Ishikawa (cell line): Measurements from ENCODE around the gene BORCS6.

ENCODE experiments used
- CEBPB ChIP-seq: IDR thresholded peaks from 2 replicates; pipeline ENCODE4 v1.6.1; 2012
- CREB1 ChIP-seq: IDR thresholded peaks from 2 replicates; pipeline ENCODE4 v1.6.1; 2012; ENCODE audit warnings: low read depth
- EGR1 ChIP-seq: IDR thresholded peaks from 2 replicates; pipeline ENCODE4 v1.6.1; 2012
- EP300 ChIP-seq: IDR thresholded peaks from 2 replicates; pipeline ENCODE4 v1.6.1; 2012; ENCODE audit warnings: borderline replicate concordance
- FOXM1 ChIP-seq: IDR thresholded peaks from 2 replicates; pipeline ENCODE4 v1.6.1; 2012; ENCODE audit warnings: low read depth, borderline replicate concordance
- NFIC ChIP-seq: IDR thresholded peaks from 2 replicates; pipeline ENCODE4 v1.6.1; 2012
- RAD21 ChIP-seq: IDR thresholded peaks from 2 replicates; pipeline ENCODE4 v1.6.1; 2012; ENCODE audit warnings: low read depth
- TAF1 ChIP-seq: IDR thresholded peaks from 2 replicates; pipeline ENCODE4 v1.6.1; 2012; ENCODE audit warnings: low read depth, mild to moderate bottlenecking
- TCF12 ChIP-seq: IDR thresholded peaks from 2 replicates; pipeline ENCODE4 v1.6.1; 2012; ENCODE audit warnings: low read depth
- TEAD4 ChIP-seq: IDR thresholded peaks from 2 replicates; pipeline ENCODE4 v1.6.1; 2012
- YY1 ChIP-seq: IDR thresholded peaks from 2 replicates; pipeline ENCODE4 v1.6.1; 2012; ENCODE audit warnings: low read depth
- ZBTB7A ChIP-seq: IDR thresholded peaks from 2 replicates; pipeline ENCODE4 v1.6.1; 2012; ENCODE audit warnings: low read depth
- TF ChIP-seq, protein P1 (sequence below): IDR thresholded peaks from 2 replicates; pipeline ENCODE4 v1.6.1; 2012
- TF ChIP-seq, protein P2 (sequence below): IDR thresholded peaks from 2 replicates; pipeline ENCODE4 v1.6.1; 2012; ENCODE audit warnings: low read depth, mild to moderate bottlenecking
- TF ChIP-seq, protein P3 (sequence below): IDR thresholded peaks from 2 replicates; pipeline ENCODE4 v1.6.1; 2012

BORCS6 gene

DNA sequence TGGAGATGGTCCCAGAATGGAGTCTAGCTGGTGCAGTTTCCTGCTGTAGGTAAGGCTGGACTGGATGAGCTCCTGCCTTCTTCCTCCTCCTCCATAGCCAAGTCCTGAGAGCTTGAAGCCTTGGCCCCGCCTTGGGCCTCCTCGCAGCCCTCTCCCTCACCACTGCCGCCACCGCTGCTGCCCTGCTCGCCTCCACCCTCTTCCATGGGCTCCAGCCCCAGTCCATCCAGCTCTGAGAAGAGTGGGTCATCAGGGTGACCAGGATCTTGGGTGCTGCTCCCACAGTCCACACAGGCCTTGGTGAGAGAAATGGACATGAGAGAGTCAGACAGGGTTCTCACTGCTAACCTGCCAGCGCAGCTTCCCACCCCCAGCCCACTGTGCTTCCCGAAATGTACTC is 48.9 kb downstream of the BORCS6 start:
- TF ChIP-seq NFIC: no peak

DNA sequence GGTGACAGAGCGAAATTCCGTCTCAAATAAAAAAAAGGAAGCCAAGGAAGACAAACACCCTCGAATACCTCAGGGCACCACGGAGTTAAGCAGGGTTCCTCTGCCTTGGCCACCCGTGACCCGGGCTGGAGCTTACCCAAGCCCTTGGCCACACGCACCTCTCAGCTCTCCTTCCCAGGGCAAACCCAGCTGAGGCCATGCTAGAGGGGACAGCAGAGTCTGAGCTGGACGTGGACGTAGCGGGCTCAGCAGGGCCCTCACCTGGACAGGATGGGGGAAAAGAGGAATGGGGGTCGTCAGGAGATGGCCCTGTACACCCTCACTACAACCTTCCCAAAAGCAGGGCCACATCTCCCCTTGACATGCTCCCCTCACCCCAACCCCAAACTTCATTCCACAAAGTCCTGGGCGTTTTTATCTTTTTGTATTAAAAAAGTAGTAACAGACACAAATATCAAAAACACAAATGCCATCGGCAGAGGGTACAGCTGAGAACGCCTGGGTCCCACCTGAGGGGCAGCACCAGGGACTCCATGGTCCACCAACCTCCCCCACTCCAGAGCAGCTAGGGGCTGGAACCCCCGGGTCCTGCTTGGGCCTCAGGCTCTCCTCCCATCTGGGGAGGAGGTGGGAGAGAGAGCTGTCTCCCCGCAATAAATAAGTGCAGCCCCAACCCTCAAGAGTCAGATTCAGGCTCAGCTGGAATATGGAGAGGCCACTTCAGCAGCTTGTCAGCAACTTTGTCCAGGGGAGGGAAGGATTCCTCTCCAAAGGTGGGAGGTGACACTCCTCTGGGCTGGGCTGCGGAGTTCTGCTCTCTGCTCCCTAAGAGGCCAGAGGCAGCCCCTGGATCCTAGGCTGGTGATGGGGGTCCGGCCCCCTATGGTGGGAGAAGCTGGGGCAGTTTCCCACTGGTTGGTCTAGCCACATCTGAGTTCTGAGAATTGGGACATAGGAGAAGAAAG is 49.6 kb downstream of the BORCS6 start:
- TF ChIP-seq NFIC (no peak), CREB1 (no peak)
- TF ChIP-seq, protein P1, sequence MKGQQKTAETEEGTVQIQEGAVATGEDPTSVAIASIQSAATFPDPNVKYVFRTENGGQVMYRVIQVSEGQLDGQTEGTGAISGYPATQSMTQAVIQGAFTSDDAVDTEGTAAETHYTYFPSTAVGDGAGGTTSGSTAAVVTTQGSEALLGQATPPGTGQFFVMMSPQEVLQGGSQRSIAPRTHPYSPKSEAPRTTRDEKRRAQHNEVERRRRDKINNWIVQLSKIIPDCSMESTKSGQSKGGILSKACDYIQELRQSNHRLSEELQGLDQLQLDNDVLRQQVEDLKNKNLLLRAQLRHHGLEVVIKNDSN: no peak

DNA sequence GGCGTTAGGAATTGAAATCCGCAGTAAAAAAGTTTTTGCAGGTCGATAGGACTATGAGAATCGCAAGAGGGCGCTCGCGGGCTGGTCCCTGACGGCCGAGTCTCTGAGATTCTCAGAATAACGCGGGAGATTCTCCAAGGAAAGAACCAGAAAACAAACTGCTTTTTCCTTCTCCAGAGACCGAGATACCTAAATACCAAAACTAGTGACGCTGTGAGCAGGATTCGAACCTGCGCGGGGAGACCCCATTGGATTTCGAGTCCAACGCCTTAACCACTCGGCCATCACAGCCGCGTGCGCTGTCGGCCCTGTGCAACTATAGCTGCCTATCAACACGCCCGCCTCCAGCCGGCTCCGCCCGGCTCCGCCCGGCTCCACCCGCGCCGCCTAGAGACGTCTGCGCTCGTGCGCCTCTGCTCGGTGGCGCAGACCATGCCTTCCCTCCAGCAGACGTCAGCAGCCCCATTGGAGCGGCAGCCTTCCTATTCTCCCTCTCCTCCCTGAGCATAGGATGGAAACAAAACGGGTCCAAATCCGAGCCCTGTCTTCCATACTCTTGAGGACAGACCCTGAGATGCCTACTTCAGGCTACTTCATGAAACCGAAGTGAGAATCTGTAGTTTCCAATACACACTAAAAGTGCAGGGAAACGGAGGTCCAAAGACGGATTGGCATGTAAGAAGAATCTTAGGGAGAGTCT is 51.2 kb downstream of the BORCS6 start:
- TF ChIP-seq TEAD4 (peak; percentile 93), FOXM1 (peak; percentile 25; the same call in 1 of the 2 replicates), ZBTB7A (no peak), CEBPB (peak; percentile 38; the same call in 1 of the 2 replicates), CREB1 (no peak), TAF1 (peak; percentile 64; the same call in 1 of the 2 replicates), EGR1 (no peak), EP300 (0 out of 2 replicates have a peak, but pooled peaks have one; percentile 43), NFIC (no peak), RAD21 (peak; percentile 66), YY1 (peak; percentile 66), TCF12 (peak; percentile 69)
- TF ChIP-seq, protein P1: peak; percentile 49
- TF ChIP-seq, protein P2, sequence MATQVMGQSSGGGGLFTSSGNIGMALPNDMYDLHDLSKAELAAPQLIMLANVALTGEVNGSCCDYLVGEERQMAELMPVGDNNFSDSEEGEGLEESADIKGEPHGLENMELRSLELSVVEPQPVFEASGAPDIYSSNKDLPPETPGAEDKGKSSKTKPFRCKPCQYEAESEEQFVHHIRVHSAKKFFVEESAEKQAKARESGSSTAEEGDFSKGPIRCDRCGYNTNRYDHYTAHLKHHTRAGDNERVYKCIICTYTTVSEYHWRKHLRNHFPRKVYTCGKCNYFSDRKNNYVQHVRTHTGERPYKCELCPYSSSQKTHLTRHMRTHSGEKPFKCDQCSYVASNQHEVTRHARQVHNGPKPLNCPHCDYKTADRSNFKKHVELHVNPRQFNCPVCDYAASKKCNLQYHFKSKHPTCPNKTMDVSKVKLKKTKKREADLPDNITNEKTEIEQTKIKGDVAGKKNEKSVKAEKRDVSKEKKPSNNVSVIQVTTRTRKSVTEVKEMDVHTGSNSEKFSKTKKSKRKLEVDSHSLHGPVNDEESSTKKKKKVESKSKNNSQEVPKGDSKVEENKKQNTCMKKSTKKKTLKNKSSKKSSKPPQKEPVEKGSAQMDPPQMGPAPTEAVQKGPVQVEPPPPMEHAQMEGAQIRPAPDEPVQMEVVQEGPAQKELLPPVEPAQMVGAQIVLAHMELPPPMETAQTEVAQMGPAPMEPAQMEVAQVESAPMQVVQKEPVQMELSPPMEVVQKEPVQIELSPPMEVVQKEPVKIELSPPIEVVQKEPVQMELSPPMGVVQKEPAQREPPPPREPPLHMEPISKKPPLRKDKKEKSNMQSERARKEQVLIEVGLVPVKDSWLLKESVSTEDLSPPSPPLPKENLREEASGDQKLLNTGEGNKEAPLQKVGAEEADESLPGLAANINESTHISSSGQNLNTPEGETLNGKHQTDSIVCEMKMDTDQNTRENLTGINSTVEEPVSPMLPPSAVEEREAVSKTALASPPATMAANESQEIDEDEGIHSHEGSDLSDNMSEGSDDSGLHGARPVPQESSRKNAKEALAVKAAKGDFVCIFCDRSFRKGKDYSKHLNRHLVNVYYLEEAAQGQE: no peak
- TF ChIP-seq, protein P3, sequence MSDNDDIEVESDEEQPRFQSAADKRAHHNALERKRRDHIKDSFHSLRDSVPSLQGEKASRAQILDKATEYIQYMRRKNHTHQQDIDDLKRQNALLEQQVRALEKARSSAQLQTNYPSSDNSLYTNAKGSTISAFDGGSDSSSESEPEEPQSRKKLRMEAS: peak; percentile 62

DNA sequence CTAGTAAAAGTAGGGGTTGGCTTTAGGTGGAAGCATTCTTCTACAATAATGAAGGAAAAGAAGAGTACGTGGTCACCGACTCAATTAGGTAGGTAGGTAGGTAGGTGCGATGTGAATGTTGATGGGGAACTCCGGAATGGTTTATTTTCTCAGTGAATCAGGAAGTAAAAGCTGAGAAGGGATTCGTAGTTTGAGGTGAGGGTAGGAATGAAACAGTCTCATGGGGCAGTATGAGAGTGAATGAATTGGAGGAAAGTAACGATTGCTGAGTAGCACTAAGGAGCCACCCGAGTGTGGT is 51.7 kb downstream of the BORCS6 start:
- TF ChIP-seq EP300: no peak
- no peak for TF ChIP-seq EGR1
- TF ChIP-seq, protein P3: no peak
- no peak for TF ChIP-seq RAD21
- TF ChIP-seq TAF1: no peak
- TF ChIP-seq, protein P2: no peak
- no peak for TF ChIP-seq NFIC
- no peak for TF ChIP-seq CREB1
- no peak for TF ChIP-seq ZBTB7A
- TF ChIP-seq TCF12: no peak
